ENCODE results near the gene ACTL6A. TPM values are rescaled to one million over a fixed set of nuclear protein-coding genes. Genes with fewer than 3 reads are reported as not detected.

Gene ACTL6A
- polyA plus RNA-seq, 1 experiment = 67.5 TPM

DNA sequence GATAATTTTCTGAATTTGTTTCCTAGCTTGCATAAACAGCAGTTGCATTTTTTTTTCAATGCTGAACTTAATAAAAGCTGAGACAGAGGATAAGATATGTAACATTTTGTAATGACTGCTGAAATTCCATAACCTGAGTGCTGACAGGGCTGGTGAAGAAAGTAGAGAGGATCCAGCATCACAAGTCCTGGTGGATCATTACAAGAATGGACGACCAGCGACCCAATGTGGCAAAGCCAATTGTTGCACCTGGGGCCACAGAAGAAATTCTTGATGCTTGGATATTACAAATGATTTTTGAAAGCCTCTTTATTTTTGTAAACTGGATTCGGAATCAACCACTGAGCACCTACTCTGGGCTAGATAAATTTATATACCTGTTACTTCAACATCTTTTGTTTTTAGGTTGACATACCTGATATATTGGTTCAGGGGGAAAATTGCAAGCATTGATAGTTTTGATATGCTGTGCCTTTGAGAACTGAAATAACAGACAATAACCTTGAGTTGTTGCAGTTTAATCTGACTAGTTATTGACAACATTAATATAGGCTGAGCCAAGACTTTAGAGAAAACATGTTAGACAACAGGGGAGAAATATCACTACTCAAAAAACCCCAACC, 3.9 kb upstream of the ACTL6A start:
- ChIA-PET CTCF (interaction anchor here (0.6 to 2.0 kb wide), 15 partner anchors 10 to 238 kb away, joined by 3 to 15 read pairs (median 4); no protein-coding TSS in a partner anchor), POLR2A (no interaction called here)
- no peak overlapping the region for H3K4me3 ChIP-seq (ENCODE audit: low read depth, low read length)
- no peak overlapping the region for H3K27ac ChIP-seq (ENCODE audit: low read depth, low read length)
- DNase-seq (ENCODE audit: low read depth, low spot score) = no peak
- H3K27me3 ChIP-seq (ENCODE audit: control insufficient read depth, insufficient read depth, low read length) = no peaks in the 10 kb centered on the region
- TF ChIP-seq, protein P1, sequence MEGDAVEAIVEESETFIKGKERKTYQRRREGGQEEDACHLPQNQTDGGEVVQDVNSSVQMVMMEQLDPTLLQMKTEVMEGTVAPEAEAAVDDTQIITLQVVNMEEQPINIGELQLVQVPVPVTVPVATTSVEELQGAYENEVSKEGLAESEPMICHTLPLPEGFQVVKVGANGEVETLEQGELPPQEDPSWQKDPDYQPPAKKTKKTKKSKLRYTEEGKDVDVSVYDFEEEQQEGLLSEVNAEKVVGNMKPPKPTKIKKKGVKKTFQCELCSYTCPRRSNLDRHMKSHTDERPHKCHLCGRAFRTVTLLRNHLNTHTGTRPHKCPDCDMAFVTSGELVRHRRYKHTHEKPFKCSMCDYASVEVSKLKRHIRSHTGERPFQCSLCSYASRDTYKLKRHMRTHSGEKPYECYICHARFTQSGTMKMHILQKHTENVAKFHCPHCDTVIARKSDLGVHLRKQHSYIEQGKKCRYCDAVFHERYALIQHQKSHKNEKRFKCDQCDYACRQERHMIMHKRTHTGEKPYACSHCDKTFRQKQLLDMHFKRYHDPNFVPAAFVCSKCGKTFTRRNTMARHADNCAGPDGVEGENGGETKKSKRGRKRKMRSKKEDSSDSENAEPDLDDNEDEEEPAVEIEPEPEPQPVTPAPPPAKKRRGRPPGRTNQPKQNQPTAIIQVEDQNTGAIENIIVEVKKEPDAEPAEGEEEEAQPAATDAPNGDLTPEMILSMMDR (IDR thresholded peaks at IDR 0.05; ENCODE audit: low read depth, low read length) = peak; percentile 90
- H3K9me3 ChIP-seq (ENCODE audit: control insufficient read depth, insufficient read depth, low read length) = no peaks in the 10 kb centered on the region

DNA sequence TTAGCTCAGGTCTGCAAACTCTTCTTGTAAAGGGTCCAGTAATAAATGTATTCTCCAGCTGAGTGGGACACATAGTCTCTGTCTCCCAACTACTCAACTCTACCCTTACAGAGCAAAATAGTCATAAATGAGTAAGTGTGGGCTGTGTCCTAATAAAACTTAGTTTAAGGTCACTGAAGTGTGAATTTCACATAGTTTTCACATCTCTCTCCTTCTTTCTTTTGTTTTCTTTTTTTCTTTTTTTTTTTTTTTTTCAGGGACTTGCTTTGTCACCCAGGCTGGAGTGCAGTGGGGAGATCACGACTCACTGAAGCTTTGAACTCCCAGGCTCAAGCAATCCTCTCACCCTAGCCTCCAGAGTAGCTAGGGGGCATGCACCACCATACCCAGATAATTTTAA, 1.9 kb upstream of the ACTL6A start:
- H3K9me3 ChIP-seq (ENCODE audit: control insufficient read depth, insufficient read depth, low read length) = no peaks in the 10 kb centered on the region
- no peak overlapping the region for H3K27ac ChIP-seq (ENCODE audit: low read depth, low read length)
- no peak for DNase-seq (ENCODE audit: low read depth, low spot score)
- POLR2A ChIA-PET = interaction anchor here (0.7 kb wide), 1 partner anchor 527 kb away, joined by 5 read pairs; no protein-coding TSS in a partner anchor
- no peaks in the 10 kb centered on the region for H3K27me3 ChIP-seq (ENCODE audit: control insufficient read depth, insufficient read depth, low read length)
- TF ChIP-seq, protein P1 (IDR thresholded peaks at IDR 0.05; ENCODE audit: low read depth, low read length) = no peak
- H3K4me3 ChIP-seq (ENCODE audit: low read depth, low read length) = no peak overlapping the region
- CTCF ChIA-PET = interaction anchor here (0.6 to 3.0 kb wide), 6 partner anchors 9 to 545 kb away, joined by 3 to 19 read pairs (median 5); no protein-coding TSS in a partner anchor

DNA sequence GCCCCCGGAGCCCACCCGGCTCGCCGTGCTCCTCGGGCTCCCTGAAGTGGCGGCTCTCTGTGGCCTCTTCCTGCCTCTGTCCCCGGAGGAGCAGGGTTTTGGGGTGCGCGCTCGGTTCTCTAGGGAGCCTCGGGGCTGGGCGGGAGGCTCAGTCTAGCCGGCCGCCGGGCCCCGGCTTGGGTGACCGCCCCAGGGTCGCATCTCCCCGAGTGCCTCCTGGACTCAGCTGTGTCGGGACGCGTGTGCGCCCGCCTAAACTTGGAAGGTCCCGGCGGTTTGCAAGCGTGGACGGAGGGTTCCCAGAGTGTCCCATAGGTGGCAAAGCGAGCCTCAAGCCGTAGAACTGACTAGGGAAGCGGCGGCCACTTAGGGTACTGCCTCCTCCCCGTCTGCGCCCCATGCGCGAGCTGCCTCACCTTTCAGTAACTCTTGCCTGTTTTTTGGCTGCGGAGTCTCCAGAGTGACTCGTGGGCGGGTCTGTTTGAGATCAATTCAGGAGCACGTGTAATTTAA, 601 bp downstream of the ACTL6A start:
- Histone ChIP-seq H3K9me3 (ENCODE audit: control insufficient read depth, insufficient read depth, low read length) (no peaks in the 10 kb centered on the region), H3K27ac (ENCODE audit: low read depth, low read length) (peak overlapping the region; percentile 71), H3K4me3 (ENCODE audit: low read depth, low read length) (peak overlapping the region; percentile 95), H3K27me3 (ENCODE audit: control insufficient read depth, insufficient read depth, low read length) (no peaks in the 10 kb centered on the region)
- TF ChIP-seq, protein P1 (IDR thresholded peaks at IDR 0.05; ENCODE audit: low read depth, low read length) = peak; percentile 57
- DNase-seq (ENCODE audit: low read depth, low spot score) = no peak
- ChIA-PET CTCF (interaction anchor here (0.5 to 2.6 kb wide), 4 partner anchors 12 to 240 kb away, joined by 3 to 19 read pairs (median 4); partner anchors contain the start of genes MRPL47, NDUFB5 and ZNF639), POLR2A (interaction anchor here (0.6 kb wide), 1 partner anchor 495 kb away, joined by 4 read pairs; no protein-coding TSS in a partner anchor)

DNA sequence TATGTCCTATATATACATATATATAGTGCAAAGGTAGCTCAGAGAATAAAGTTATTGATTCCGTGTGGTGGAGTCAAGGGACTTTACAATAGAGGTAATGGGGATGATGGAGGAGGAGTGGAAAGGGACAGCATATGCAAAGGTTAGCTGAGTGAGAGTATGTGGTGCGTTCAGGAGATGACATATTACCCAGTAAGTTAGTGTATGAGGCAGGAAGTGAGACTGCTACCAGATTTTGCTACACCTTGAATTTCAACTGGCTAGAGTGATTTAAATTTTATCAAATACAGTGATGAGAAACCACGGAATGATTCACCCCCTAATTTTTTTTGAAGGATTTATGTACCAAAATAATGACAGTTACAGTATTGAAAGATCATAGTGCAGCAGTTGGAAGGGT, 2.8 kb downstream of the ACTL6A start:
- TF ChIP-seq, protein P1 (IDR thresholded peaks at IDR 0.05; ENCODE audit: low read depth, low read length) = no peak

DNA sequence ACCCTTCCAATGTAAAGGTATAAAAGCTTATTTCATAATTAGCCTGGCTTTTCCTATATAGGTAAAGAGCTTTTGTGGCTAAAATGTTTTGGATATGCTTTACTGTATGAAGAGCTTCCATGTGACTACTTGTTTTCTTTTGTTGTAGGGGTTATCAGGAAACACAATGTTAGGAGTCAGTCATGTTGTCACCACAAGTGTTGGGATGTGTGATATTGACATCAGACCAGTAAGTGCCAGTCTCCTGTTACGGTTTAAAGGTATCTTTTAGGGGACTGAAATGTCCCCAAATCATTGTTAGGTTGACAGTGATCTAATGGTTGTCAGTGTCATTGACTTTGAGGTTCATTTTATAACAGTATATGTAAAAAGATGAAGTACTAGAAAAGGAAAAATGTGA, 18.3 kb downstream of the ACTL6A start:
- DNase-seq (ENCODE audit: low read depth, low spot score) = no peak
- ChIA-PET CTCF (interaction anchor here (1.4 kb wide), 1 partner anchor 13 kb away, joined by 3 read pairs; no protein-coding TSS in a partner anchor), POLR2A (no interaction called here)
- Histone ChIP-seq H3K27ac (ENCODE audit: low read depth, low read length) (no peak overlapping the region), H3K9me3 (ENCODE audit: control insufficient read depth, insufficient read depth, low read length) (no peaks in the 10 kb centered on the region), H3K27me3 (ENCODE audit: control insufficient read depth, insufficient read depth, low read length) (no peaks in the 10 kb centered on the region), H3K4me3 (ENCODE audit: low read depth, low read length) (no peak overlapping the region)
- TF ChIP-seq, protein P1 (IDR thresholded peaks at IDR 0.05; ENCODE audit: low read depth, low read length) = no peak

More for the DNA sequence above, 2.8 kb downstream of the ACTL6A start:
- Histone ChIP-seq H3K27me3 (ENCODE audit: control insufficient read depth, insufficient read depth, low read length) (no peaks in the 10 kb centered on the region), H3K4me3 (ENCODE audit: low read depth, low read length) (no peak overlapping the region), H3K27ac (ENCODE audit: low read depth, low read length) (no peak overlapping the region), H3K9me3 (ENCODE audit: control insufficient read depth, insufficient read depth, low read length) (no peaks in the 10 kb centered on the region)
- ChIA-PET CTCF (no interaction called here), POLR2A (no interaction called here)
- no peak for DNase-seq (ENCODE audit: low read depth, low spot score)
